Measurements from ENCODE around the gene UBA6. TPM values are rescaled to one million over a fixed set of nuclear protein-coding genes. Genes with fewer than 3 reads are reported as not detected.

The UBA6 gene
- total RNA-seq, 1 donor from 2014 or later, result 85.7 TPM

DNA sequence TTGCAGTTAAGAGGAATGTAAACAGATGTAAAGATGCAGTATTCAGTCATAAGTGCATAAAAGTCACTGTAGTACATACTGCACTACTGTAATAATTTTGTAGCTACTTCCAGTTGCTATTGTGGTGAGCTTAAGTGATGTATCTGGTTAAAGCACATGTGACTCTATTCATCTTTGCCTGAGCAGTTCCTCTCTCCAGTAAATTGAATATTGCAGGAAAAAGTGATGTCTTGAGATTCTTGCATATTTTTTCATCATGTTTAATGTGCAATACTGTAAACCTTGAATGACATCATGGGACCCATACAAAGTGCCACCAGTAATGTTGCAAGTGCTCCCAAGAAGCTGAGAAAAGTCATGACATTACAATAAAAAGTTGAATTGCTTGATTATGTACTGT lies 9.6 kb downstream of the UBA6 start:
- no peaks in the 10 kb centered on the region for H3K27me3 Mint-ChIP-seq (ENCODE audit: unreplicated experiment)
- H3K36me3 Mint-ChIP-seq (ENCODE audit: unreplicated experiment), result no peaks in the 10 kb centered on the region
- no peak overlapping the region for H3K4me3 Mint-ChIP-seq (ENCODE audit: unreplicated experiment)
- DNase-seq, result no peak
- H3K27ac Mint-ChIP-seq (ENCODE audit: unreplicated experiment), result no peak overlapping the region
- TF ChIP-seq, protein P1, sequence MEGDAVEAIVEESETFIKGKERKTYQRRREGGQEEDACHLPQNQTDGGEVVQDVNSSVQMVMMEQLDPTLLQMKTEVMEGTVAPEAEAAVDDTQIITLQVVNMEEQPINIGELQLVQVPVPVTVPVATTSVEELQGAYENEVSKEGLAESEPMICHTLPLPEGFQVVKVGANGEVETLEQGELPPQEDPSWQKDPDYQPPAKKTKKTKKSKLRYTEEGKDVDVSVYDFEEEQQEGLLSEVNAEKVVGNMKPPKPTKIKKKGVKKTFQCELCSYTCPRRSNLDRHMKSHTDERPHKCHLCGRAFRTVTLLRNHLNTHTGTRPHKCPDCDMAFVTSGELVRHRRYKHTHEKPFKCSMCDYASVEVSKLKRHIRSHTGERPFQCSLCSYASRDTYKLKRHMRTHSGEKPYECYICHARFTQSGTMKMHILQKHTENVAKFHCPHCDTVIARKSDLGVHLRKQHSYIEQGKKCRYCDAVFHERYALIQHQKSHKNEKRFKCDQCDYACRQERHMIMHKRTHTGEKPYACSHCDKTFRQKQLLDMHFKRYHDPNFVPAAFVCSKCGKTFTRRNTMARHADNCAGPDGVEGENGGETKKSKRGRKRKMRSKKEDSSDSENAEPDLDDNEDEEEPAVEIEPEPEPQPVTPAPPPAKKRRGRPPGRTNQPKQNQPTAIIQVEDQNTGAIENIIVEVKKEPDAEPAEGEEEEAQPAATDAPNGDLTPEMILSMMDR (IDR thresholded peaks at IDR 0.05; ENCODE audit: partially characterized antibody, unreplicated experiment), result no peak
- H3K4me1 Mint-ChIP-seq (ENCODE audit: low read depth, unreplicated experiment), result no peaks in the 10 kb centered on the region
- H3K9me3 Mint-ChIP-seq (ENCODE audit: unreplicated experiment), result no peaks in the 10 kb centered on the region

DNA sequence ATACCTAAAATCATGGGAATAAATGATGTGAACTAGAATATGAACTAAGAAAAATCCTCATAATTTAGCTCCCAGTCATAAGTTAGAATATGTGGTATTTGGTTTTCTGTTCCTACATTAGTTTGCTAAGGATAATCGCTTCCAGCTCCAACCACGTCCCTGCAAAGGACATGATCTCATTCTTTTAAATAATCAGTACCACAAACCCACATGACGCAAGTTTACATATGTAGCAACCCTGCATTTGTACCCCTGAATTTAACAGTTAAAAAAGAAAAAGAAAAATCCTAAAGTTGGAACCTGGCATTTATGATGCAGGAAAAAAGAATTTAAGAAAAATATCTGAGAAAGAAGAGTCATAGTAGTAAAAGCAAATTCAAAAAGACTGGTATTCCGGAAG lies 13.3 kb downstream of the UBA6 start:
- Mint-ChIP-seq H3K27me3 (ENCODE audit: unreplicated experiment) (no peaks in the 10 kb centered on the region), H3K4me1 (ENCODE audit: low read depth, unreplicated experiment) (no peaks in the 10 kb centered on the region), H3K36me3 (ENCODE audit: unreplicated experiment) (no peaks in the 10 kb centered on the region), H3K27ac (ENCODE audit: unreplicated experiment) (no peak overlapping the region), H3K4me3 (ENCODE audit: unreplicated experiment) (no peak overlapping the region), H3K9me3 (ENCODE audit: unreplicated experiment) (no peaks in the 10 kb centered on the region)
- no peak for DNase-seq
- TF ChIP-seq, protein P1 (IDR thresholded peaks at IDR 0.05; ENCODE audit: partially characterized antibody, unreplicated experiment), result no peak

DNA sequence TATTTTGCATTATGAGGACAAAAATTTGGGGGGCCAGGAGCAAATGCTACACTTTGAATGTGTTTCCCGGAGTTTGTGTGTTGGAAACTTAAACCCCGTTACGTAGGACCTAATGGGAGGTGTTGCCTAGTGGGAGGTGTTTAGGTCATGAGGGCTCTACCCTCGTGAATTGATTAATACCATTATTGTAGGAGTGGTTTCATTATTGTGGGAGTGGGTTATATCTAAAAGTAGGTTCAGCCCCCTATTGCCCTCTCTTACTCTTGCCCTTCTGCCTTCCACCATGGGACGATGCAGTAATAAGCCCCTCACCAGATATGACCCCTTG lies 15.5 kb downstream of the UBA6 start:
- H3K4me3 Mint-ChIP-seq (ENCODE audit: unreplicated experiment), result no peak overlapping the region
- H3K9me3 Mint-ChIP-seq (ENCODE audit: unreplicated experiment), result no peaks in the 10 kb centered on the region
- no peak overlapping the region for H3K27ac Mint-ChIP-seq (ENCODE audit: unreplicated experiment)
- H3K4me1 Mint-ChIP-seq (ENCODE audit: low read depth, unreplicated experiment), result peaks cover 2% of the 10 kb centered on the region
- H3K36me3 Mint-ChIP-seq (ENCODE audit: unreplicated experiment), result no peaks in the 10 kb centered on the region
- TF ChIP-seq, protein P1 (IDR thresholded peaks at IDR 0.05; ENCODE audit: partially characterized antibody, unreplicated experiment), result no peak
- H3K27me3 Mint-ChIP-seq (ENCODE audit: unreplicated experiment), result no peaks in the 10 kb centered on the region
- DNase-seq, result no peak

DNA sequence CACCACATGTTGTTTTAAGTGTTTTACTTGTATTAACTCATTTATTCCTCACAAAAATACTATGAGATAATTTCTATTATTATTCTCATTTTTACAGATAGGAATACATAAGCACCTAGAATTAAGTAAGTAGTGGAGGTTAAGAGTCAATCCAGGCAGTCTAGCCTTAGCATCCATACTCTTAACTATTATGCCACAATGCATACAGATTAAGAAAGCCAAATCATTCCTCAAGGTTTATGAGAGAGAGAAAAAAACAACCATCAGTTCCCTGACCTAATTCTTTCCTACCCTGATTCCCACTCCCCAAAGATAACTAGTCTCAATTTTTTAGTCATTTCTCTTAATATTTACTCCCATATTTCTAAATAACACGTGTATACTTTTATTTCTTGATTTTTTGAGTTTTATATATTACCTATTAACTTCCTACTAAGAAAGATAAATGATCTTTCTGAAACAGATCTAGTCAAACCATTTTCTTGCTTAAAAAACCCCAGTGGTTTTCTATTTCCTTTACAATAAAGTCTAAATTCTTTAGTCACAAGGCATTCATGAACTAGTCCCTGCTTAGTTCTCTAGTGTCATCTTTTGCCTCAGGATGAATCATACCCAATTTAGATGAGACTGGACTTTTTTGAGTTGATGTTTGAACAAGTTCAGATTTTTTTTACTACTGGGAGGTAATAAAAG lies 16.0 kb downstream of the UBA6 start:
- DNase-seq, result no peak
- Mint-ChIP-seq H3K27ac (ENCODE audit: unreplicated experiment) (no peak overlapping the region), H3K36me3 (ENCODE audit: unreplicated experiment) (no peaks in the 10 kb centered on the region), H3K27me3 (ENCODE audit: unreplicated experiment) (no peaks in the 10 kb centered on the region), H3K9me3 (ENCODE audit: unreplicated experiment) (no peaks in the 10 kb centered on the region), H3K4me1 (ENCODE audit: low read depth, unreplicated experiment) (peaks cover 2% of the 10 kb centered on the region), H3K4me3 (ENCODE audit: unreplicated experiment) (no peak overlapping the region)
- TF ChIP-seq, protein P1 (IDR thresholded peaks at IDR 0.05; ENCODE audit: partially characterized antibody, unreplicated experiment), result no peak

DNA sequence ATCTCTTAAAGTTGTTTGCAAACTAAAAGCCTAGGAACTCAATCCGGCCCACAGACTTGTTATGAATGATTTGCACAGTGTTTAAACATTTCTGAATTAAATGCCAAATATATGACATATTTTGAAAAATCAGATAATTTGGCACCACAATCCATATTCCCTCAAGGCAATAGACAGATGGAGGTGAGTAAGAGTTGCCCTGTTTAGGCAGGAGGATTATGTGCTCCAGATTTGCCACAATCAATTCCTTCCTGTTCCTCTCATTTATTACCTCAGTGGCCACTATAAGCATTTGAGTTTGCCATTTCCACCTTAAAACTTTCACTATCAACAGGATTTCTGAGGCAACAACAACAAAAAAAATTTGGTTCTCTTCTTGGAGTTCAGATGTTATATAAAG lies 18.7 kb downstream of the UBA6 start:
- Mint-ChIP-seq H3K4me3 (ENCODE audit: unreplicated experiment) (no peak overlapping the region), H3K36me3 (ENCODE audit: unreplicated experiment) (no peaks in the 10 kb centered on the region), H3K27ac (ENCODE audit: unreplicated experiment) (no peak overlapping the region), H3K9me3 (ENCODE audit: unreplicated experiment) (no peaks in the 10 kb centered on the region), H3K4me1 (ENCODE audit: low read depth, unreplicated experiment) (peaks cover 2% of the 10 kb centered on the region), H3K27me3 (ENCODE audit: unreplicated experiment) (no peaks in the 10 kb centered on the region)
- DNase-seq, result no peak
- TF ChIP-seq, protein P1 (IDR thresholded peaks at IDR 0.05; ENCODE audit: partially characterized antibody, unreplicated experiment), result no peak

Measured in glutamatergic neuron (in vitro differentiated cells).